ENCODE measurements around the gene GRWD1. TPM values are rescaled to one million over a fixed set of nuclear protein-coding genes. Genes with fewer than 3 reads are reported as not detected.

Gene GRWD1
- total RNA-seq, 1 donor = 34.1 TPM

DNA sequence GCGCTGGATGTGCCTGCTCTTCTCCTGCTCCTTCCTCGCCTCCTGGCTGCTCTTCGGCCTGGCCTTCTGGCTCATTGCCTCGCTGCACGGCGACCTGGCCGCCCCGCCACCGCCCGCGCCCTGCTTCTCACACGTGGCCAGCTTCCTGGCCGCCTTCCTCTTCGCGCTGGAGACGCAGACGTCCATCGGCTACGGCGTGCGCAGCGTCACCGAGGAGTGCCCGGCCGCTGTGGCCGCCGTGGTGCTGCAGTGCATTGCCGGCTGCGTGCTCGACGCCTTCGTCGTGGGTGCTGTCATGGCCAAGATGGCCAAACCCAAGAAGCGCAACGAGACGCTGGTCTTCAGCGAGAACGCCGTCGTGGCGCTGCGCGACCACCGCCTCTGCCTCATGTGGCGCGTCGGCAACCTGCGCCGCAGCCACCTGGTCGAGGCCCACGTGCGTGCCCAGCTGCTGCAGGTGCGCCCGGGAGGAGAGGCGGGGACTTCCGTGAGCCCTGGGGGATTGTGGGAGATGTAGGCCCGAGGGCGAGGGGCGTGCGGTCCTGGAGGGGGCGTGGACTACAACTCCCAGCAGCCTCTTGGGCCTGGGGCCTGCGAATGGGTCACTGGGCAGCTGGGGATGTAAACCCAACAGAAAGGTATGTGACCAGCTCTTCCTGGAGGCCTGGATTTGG, 16.3 kb downstream of the GRWD1 start:
- no peak overlapping the region for H3K4me3 ChIP-seq (ENCODE audit: low read depth, low read length)
- TF ChIP-seq, protein P1, sequence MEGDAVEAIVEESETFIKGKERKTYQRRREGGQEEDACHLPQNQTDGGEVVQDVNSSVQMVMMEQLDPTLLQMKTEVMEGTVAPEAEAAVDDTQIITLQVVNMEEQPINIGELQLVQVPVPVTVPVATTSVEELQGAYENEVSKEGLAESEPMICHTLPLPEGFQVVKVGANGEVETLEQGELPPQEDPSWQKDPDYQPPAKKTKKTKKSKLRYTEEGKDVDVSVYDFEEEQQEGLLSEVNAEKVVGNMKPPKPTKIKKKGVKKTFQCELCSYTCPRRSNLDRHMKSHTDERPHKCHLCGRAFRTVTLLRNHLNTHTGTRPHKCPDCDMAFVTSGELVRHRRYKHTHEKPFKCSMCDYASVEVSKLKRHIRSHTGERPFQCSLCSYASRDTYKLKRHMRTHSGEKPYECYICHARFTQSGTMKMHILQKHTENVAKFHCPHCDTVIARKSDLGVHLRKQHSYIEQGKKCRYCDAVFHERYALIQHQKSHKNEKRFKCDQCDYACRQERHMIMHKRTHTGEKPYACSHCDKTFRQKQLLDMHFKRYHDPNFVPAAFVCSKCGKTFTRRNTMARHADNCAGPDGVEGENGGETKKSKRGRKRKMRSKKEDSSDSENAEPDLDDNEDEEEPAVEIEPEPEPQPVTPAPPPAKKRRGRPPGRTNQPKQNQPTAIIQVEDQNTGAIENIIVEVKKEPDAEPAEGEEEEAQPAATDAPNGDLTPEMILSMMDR (IDR thresholded peaks at IDR 0.05; ENCODE audit: insufficient read depth, low read length) = no peak
- DNase-seq (ENCODE audit: low read depth) = no peak

DNA sequence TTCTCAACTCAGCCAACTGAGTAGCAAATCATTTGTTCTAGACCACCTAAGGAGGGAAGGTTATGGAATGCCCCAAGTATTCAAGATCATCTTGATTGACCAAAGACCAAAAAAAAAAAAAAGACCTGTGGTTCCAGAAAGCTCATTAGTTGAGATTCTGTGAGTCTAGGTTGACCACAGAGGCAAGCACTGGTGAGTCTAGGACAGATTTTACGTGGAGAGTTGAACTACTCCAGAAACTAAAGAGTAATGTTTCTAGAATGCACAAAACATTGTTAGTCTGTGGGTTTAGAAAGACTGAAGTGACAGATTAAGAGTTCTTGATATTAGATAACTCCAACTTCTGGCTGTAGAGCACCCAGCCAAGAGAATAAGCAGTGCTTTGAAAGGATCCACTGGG, 19.4 kb downstream of the GRWD1 start:
- DNase-seq (ENCODE audit: low read depth) = no peak
- H3K4me3 ChIP-seq (ENCODE audit: low read depth, low read length) = no peak overlapping the region
- TF ChIP-seq, protein P1 (IDR thresholded peaks at IDR 0.05; ENCODE audit: insufficient read depth, low read length) = no peak

DNA sequence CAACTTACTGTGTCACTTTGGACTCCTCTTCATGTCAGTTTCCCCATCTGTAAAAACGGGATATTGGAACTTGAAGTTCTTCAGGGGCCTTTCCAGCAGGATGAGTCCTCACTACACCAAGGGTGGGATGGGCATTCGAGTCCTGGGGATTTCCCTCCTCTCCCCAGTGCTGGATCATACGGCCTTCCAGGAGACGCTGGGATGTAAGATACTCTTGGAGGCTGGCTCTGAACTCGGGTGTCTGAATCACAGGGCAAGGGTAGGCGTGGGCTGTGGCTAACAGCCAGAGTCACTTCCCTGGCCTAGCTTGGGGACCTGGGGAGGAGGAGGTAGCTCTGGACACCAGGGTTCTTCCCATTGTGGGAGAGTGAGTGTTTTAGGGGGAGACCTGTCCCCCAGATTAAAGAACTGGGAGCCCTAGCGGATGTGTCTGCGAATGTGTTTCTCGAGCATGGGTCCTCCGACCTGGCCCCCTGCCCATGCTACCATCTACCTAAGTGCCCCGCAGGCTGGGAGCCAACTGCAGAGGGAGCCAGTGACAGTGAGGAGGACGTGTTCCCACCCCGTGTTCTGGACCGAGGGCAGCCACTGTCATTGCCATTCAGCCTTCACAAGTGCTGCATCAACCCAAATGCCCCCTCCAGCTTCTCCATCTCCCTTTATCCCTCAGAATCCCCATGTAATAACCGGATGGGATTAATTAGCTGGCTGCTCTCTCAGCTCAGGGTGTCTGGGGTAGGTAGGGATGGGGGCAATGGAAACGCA, 21.0 kb downstream of the GRWD1 start:
- H3K4me3 ChIP-seq (ENCODE audit: low read depth, low read length) = no peak overlapping the region
- peak; percentile 68 for DNase-seq (ENCODE audit: low read depth)
- TF ChIP-seq, protein P1 (IDR thresholded peaks at IDR 0.05; ENCODE audit: insufficient read depth, low read length) = no peak

DNA sequence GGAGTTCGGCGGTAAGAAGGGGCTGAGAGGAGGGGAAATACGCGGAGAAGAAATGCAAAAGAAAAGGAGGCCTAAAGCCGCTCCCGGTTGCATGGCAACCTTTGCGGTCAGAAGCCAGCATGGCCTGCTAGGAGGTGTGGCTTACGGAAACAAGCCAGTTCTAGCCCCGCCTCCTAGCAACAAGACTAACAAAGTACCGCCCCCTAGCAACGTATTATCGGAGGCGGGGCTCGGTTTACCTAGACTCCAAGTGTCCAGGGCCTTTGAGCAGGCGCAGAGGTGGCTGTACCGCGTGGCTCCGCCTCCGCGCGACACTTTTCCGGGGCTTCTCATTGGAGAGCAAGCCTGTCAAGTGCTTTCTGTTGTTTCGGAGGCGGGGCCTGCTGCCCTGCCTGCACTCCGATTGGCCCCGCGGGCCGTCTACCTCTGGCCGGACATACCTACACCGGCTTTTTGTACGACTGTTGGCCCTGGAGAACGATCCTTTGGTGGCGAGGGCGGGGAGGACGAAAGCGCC, 23.0 kb downstream of the GRWD1 start:
- peak overlapping the region; percentile 85 for H3K4me3 ChIP-seq (ENCODE audit: low read depth, low read length)
- TF ChIP-seq, protein P1 (IDR thresholded peaks at IDR 0.05; ENCODE audit: insufficient read depth, low read length) = no peak
- DNase-seq (ENCODE audit: low read depth) = peak; percentile 100

DNA sequence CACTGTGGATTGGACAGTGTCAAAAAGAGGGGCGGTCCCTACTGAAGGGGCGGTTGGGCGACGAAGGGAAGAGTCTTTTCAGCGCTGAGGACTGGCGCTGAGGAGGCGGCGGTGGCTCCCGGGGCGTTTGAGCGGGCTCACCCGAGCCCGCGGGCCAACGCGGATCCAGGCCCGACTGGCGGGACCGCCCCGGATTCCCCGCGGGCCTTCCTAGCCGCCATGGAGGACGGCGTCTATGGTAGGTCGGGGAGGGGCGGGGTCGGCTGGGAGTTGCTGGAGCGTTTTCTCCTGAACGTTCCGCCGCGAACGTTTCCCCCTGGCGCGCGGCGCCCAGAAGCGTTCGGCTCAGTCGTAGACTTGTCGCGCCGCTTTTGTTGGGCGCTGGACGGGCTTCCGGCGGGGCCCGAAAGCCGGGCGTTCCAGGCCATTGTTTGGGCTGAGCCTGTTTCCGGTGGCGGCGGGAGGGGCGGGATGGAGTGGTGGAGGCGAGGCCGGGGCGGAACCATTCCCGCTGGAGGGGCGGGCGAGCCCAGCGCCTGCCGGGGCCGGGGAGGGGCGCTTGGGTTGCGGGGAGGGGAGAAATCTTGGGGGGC, 23.6 kb downstream of the GRWD1 start, which contains the start of gene CYTH2:
TSS of gene CYTH2 (plus strand) at position 81 of the 593 bp plus-strand sequence. CDS start at position 220, 139 bp downstream.
- TF ChIP-seq, protein P1 (IDR thresholded peaks at IDR 0.05; ENCODE audit: insufficient read depth, low read length) = no peak
- H3K4me3 ChIP-seq (ENCODE audit: low read depth, low read length) = peak within 1 kb of the TSS; percentile 85
- DNase-seq (ENCODE audit: low read depth) = peak; percentile 77

DNA sequence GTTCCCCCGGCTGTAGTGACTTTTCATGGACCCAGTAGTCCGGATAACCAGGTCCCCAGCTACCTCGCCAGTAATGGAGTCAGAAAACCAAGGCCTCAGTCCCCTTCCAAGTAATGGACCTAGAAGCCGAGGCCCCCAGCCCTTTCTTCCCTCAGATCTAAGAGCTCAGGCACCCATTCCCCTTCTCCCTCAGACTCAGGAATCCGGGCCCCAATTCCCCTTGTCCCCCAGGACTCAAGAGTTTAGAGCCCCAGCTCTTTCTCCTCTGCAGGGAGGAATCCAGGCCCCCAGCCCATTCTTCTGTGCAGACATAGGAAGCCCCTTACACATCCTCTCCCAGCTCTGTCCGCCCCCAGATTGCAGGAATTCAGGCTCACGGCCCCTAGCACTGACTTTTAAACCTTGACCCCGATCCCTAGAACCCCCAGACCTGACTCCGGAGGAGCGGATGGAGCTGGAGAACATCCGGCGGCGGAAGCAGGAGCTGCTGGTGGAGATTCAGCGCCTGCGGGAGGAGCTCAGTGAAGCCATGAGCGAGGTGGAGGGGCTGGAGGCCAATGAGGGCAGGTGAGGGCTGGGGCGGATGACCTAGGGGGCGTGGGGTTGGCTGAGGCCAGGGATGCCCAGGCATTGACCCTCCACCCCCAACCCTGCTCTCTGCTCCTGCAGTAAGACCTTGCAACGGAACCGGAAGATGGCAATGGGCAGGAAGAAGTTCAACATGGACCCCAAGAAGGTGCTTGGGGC, 24.3 kb downstream of the GRWD1 start:
- no peak for DNase-seq (ENCODE audit: low read depth)
- peak overlapping the region; percentile 85 for H3K4me3 ChIP-seq (ENCODE audit: low read depth, low read length)
- TF ChIP-seq, protein P1 (IDR thresholded peaks at IDR 0.05; ENCODE audit: insufficient read depth, low read length) = no peak

Data from fibroblast of the aortic adventitia (primary cell).